PC-3 (cell line): Measurements from ENCODE around the gene BAX. TPM values are rescaled to one million over a fixed set of nuclear protein-coding genes. Genes with fewer than 3 reads are reported as not detected.

ENCODE experiments used
- ATAC-seq: fragments of 200-7000 bp; cut with Tn5 transposase; 2 replicates; pipeline ENCODE4 v1.9.1; 2020; ENCODE audit warnings: mild to moderate bottlenecking, moderate library complexity
- BruUV-seq: library from RNA; stranded (reverse); fragments of 400-500 nt; replicated peaks from 2 replicates; lab custom pipeline; 2021; lab: Mats Ljungman, UMichigan
- CTCF ChIA-PET: fragments of 300-600 bp; sonication (Branson Sonifier 250); formaldehyde crosslinking; loops from one replicate; lab custom pipeline; 2022; ENCODE audit warnings: antibody characterized with exemption; lab: Charles Lee
- POLR2A ChIA-PET: fragments of 300-600 bp; sonication (Branson Sonifier 250); formaldehyde crosslinking; loops from one replicate; lab custom pipeline; 2022; ENCODE audit warnings: antibody characterized with exemption; ENCODE audit not compliant: unreplicated experiment; lab: Charles Lee
- DNase-seq: peaks from one replicate; pipeline ENCODE4 v3.0.0-alpha.2; 2015
- H2AFZ ChIP-seq: fragments of 300-600 bp; sonication (generic); 2 replicates; pipeline ENCODE4 v1.6.0; 2016; ENCODE audit warnings: antibody characterized with exemption, low read length
- H3F3A ChIP-seq: fragments of 300-600 bp; sonication (generic); one replicate; pipeline ENCODE4 v1.6.0; 2017; ENCODE audit warnings: antibody characterized with exemption, low read length, control low read depth, mild to moderate bottlenecking; ENCODE audit not compliant: unreplicated experiment
- H3K27ac ChIP-seq: fragments of 300-600 bp; sonication (generic); 2 replicates; pipeline ENCODE4 v1.5.1; 2016; ENCODE audit warnings: mild to moderate bottlenecking, low read length
- H3K27me3 ChIP-seq: fragments of 300-600 bp; sonication (generic); 2 replicates; pipeline ENCODE4 v1.6.1; 2016; ENCODE audit warnings: low read length, mixed read lengths
- H3K36me3 ChIP-seq: fragments of 300-600 bp; sonication (generic); 2 replicates; pipeline ENCODE4 v1.6.1; 2016; ENCODE audit warnings: low read depth, mixed run types, low read length, mixed read lengths
- H3K4me1 ChIP-seq: fragments of 300-600 bp; sonication (generic); 2 replicates; pipeline ENCODE4 v1.5.1; 2016; ENCODE audit warnings: low read length; ENCODE audit not compliant: insufficient read depth
- H3K4me2 ChIP-seq: fragments of 300-600 bp; sonication (generic); 2 replicates; pipeline ENCODE4 v1.6.0; 2016; ENCODE audit warnings: low read length
- H3K4me3 ChIP-seq: fragments of 300-600 bp; sonication (generic); 2 replicates; pipeline ENCODE4 v1.5.1; 2016; ENCODE audit warnings: mild to moderate bottlenecking, low read length, mixed read lengths
- H3K79me2 ChIP-seq: fragments of 300-600 bp; sonication (generic); 2 replicates; pipeline ENCODE4 v1.6.1; 2017; ENCODE audit warnings: low read length, mixed read lengths
- H3K9ac ChIP-seq: fragments of 300-600 bp; sonication (generic); 2 replicates; pipeline ENCODE4 v1.6.0; 2016; ENCODE audit warnings: mild to moderate bottlenecking, low read length
- H3K9me2 ChIP-seq: fragments of 300-600 bp; sonication (generic); replicated peaks from 2 replicates; pipeline ENCODE4 v1.6.1; 2016; ENCODE audit warnings: mixed run types, low read length, mixed read lengths
- H3K9me3 ChIP-seq: fragments of 300-600 bp; sonication (generic); 2 replicates; pipeline ENCODE4 v1.6.1; 2016; ENCODE audit warnings: low read length, mixed read lengths
- H4K20me1 ChIP-seq: fragments of 300-600 bp; sonication (generic); 2 replicates; pipeline ENCODE4 v1.6.1; 2016; ENCODE audit warnings: low read length, mixed read lengths
- CTCF ChIP-seq: fragments of 300-600 bp; sonication (generic); conservative IDR thresholded peaks from 2 replicates; pipeline ENCODE4 v1.5.1; 2017; ENCODE audit warnings: antibody characterized with exemption, low read depth, mild to moderate bottlenecking, low read length
- EZH2 ChIP-seq: fragments of 300-600 bp; sonication (generic); IDR thresholded peaks from one replicate; pipeline ENCODE4 v1.6.1; 2017; ENCODE audit warnings: antibody characterized with exemption, mild to moderate bottlenecking, low read length; ENCODE audit not compliant: unreplicated experiment
- EZH2phosphoT487 ChIP-seq: fragments of 300-600 bp; sonication (generic); IDR thresholded peaks from 2 replicates; pipeline ENCODE4 v1.6.1; 2018; ENCODE audit warnings: mild to moderate bottlenecking, antibody characterized with exemption, low read length, borderline replicate concordance
- intact Hi-C: fragments of 100-400 bp; cut with micrococcal nuclease; formaldehyde crosslinking; loops from 2 replicates; pipeline ENCODE4 v1.9.0; 2023
- total RNA-seq: library from RNA; depleted of rRNA; stranded (reverse); fragments of >200 nt; gene quantifications from 2 replicates; pipeline ENCODE4 v1.2.3, GENCODE V29; 2014

The BAX gene
- total RNA-seq, 1 experiment from 2014 or later: 44.8 TPM

GRCh38 chr19:49004964-49005614 lies 50.4 kb downstream of the BAX start:
- BruUV-seq: no TSS peak
- intact Hi-C loops: no loop called here
- ChIA-PET CTCF (no interaction called here), POLR2A (no interaction called here)
- Histone ChIP-seq H3K79me2 (no peaks in the 10 kb centered on the region), H3K9me3 (no peaks in the 10 kb centered on the region), H3K27me3 (no peaks in the 10 kb centered on the region), H3K9me2 (no peaks in the 10 kb centered on the region), H3F3A (no peaks in the 10 kb centered on the region), H3K36me3 (peaks cover 14% of the 10 kb centered on the region), H3K27ac (no peak overlapping the region), H3K9ac (no peak overlapping the region), H3K4me3 (no peak overlapping the region), H4K20me1 (no peaks in the 10 kb centered on the region), H3K4me2 (no peak overlapping the region), H2AFZ (no peak overlapping the region), H3K4me1 (no peaks in the 10 kb centered on the region)
- no peak for TF ChIP-seq EZH2phosphoT487
- no peak for TF ChIP-seq EZH2
- no peak for TF ChIP-seq CTCF
- ATAC-seq: no peak
- no peak for DNase-seq

- no peak for TF ChIP-seq EZH2phosphoT487
- TF ChIP-seq EZH2: no peak
- TF ChIP-seq CTCF: no peak
- ChIA-PET POLR2A (no interaction called here), CTCF (no interaction called here)
Measured at GRCh38 chr19:49006905-49007304, 52.2 kb downstream of the BAX start.

GRCh38 chr19:49009828-49010227 lies 55.2 kb downstream of the BAX start:
- Histone ChIP-seq H3K9me2 (no peaks in the 10 kb centered on the region), H3K27me3 (no peaks in the 10 kb centered on the region), H2AFZ (no peak overlapping the region), H3K79me2 (no peaks in the 10 kb centered on the region), H3K4me3 (no peak overlapping the region), H3K4me2 (no peak overlapping the region), H3F3A (no peaks in the 10 kb centered on the region), H3K9me3 (no peaks in the 10 kb centered on the region), H3K4me1 (no peaks in the 10 kb centered on the region), H3K36me3 (peaks cover 8% of the 10 kb centered on the region; the same call in 1 of the 2 replicates), H3K27ac (no peak overlapping the region), H4K20me1 (no peaks in the 10 kb centered on the region), H3K9ac (no peak overlapping the region)
- POLR2A ChIA-PET: no interaction called here
- CTCF ChIA-PET: interaction anchor here (0.6 kb wide), 1 partner anchor 464 kb away, joined by 3 read pairs; no protein-coding TSS in a partner anchor
- ATAC-seq (no peak), DNase-seq (no peak)
- intact Hi-C loops: no loop called here
- TF ChIP-seq EZH2: no peak
- TF ChIP-seq CTCF: no peak
- no peak for TF ChIP-seq EZH2phosphoT487
- no TSS peak for BruUV-seq

More at GRCh38 chr19:49006905-49007304, 52.2 kb downstream of the BAX start:
- Histone ChIP-seq H3F3A (no peaks in the 10 kb centered on the region), H3K79me2 (no peaks in the 10 kb centered on the region), H3K4me1 (no peaks in the 10 kb centered on the region), H3K9ac (no peak overlapping the region), H3K9me3 (no peaks in the 10 kb centered on the region), H3K9me2 (no peaks in the 10 kb centered on the region), H2AFZ (no peak overlapping the region), H4K20me1 (no peaks in the 10 kb centered on the region), H3K4me2 (no peak overlapping the region), H3K36me3 (peaks cover 14% of the 10 kb centered on the region), H3K4me3 (no peak overlapping the region), H3K27me3 (no peaks in the 10 kb centered on the region), H3K27ac (no peak overlapping the region)
- no TSS peak for BruUV-seq
- DNase-seq (no peak), ATAC-seq (no peak)
- intact Hi-C loops: no loop called here
